Neuronal stem cell (in vitro differentiated cells): Measurements from ENCODE around the gene ISL2.

Experiments used
- DNase-seq: peaks from one replicate; pipeline ENCODE4 v3.0.0-alpha.2; 2013; ENCODE audit warnings: low spot score
- H2AFZ ChIP-seq: one replicate; pipeline ENCODE4 v1.6.1; 2013; ENCODE audit warnings: mild to moderate bottlenecking, low read length, inconsistent platforms
- H2AK5ac ChIP-seq: 2 replicates; pipeline ENCODE4 v1.6.1; 2013; ENCODE audit warnings: low read depth, mild to moderate bottlenecking, inconsistent platforms, low read length, moderate library complexity, mixed read lengths
- H2BK120ac ChIP-seq: 2 replicates; pipeline ENCODE4 v1.6.1; 2013; ENCODE audit warnings: low read depth, mild to moderate bottlenecking, inconsistent platforms, low read length, moderate library complexity, mixed read lengths
- H2BK12ac ChIP-seq: one replicate; pipeline ENCODE4 v1.6.1; 2013; ENCODE audit warnings: low read length, inconsistent platforms
- H2BK15ac ChIP-seq: 2 replicates; pipeline ENCODE4 v1.6.1; 2013; ENCODE audit warnings: mild to moderate bottlenecking, low read length, inconsistent platforms, mixed read lengths
- H2BK5ac ChIP-seq: one replicate; pipeline ENCODE4 v1.6.1; 2013; ENCODE audit warnings: inconsistent platforms, mild to moderate bottlenecking, low read length, moderate library complexity
- H3K14ac ChIP-seq: one replicate; pipeline ENCODE4 v1.6.1; 2013; ENCODE audit warnings: low read length, inconsistent platforms
- H3K18ac ChIP-seq: 2 replicates; pipeline ENCODE4 v1.6.1; 2013; ENCODE audit warnings: low read length, inconsistent platforms
- H3K23ac ChIP-seq: 2 replicates; pipeline ENCODE4 v1.6.1; 2013; ENCODE audit warnings: low read depth, mild to moderate bottlenecking, mixed read lengths, low read length, inconsistent platforms; ENCODE audit not compliant: poor library complexity
- H3K27ac ChIP-seq: replicated peaks from 3 replicates; pipeline ENCODE4 v1.5.1; 2013; ENCODE audit warnings: low read length, inconsistent platforms
- H3K27me3 ChIP-seq, 3 experiments: 2 replicates each; pipeline ENCODE4 v1.6.1; 2013; ENCODE audit warnings: low read length in 3 of 3, mild to moderate bottlenecking in 2 of 3, inconsistent platforms in 1 of 3, low read depth in 1 of 3, mixed read lengths in 1 of 3, moderate library complexity in 1 of 3; ENCODE audit not compliant: control insufficient read depth in 3 of 3, insufficient read depth in 3 of 3
- H3K36me3 ChIP-seq, 2 donors: replicated peaks in 1 of 2; 2 replicates each; pipeline ENCODE4 v1.6.1; 2013; ENCODE audit warnings: low read length in 2 of 2; ENCODE audit not compliant: control insufficient read depth in 2 of 2, insufficient read depth in 2 of 2
- H3K4ac ChIP-seq: 2 replicates; pipeline ENCODE4 v1.6.1; 2013; ENCODE audit warnings: inconsistent platforms, mild to moderate bottlenecking, low read length, moderate library complexity
- H3K4me1 ChIP-seq, 2 donors: 1 replicate in 1 of 2; 2 replicates in 1 of 2; pipeline ENCODE4 v1.6.1; 2013; ENCODE audit warnings: low read length in 2 of 2, low read depth in 1 of 2; ENCODE audit not compliant: control insufficient read depth in 2 of 2, insufficient read depth in 1 of 2
- H3K4me2 ChIP-seq: one replicate; pipeline ENCODE4 v1.6.1; 2013; ENCODE audit warnings: mild to moderate bottlenecking, low read length, inconsistent platforms; ENCODE audit not compliant: insufficient read depth, poor library complexity, severe bottlenecking
- H3K4me3 ChIP-seq, 2 donors: 2 replicates each; pipeline ENCODE4 v1.5.1; 2013; ENCODE audit warnings: low read length in 2 of 2, mild to moderate bottlenecking in 2 of 2, inconsistent platforms in 1 of 2, moderate library complexity in 1 of 2
- H3K79me1 ChIP-seq: one replicate; pipeline ENCODE4 v1.6.1; 2013; ENCODE audit warnings: low read depth, mild to moderate bottlenecking, inconsistent platforms, low read length, moderate library complexity
- H3K9ac ChIP-seq: one replicate; pipeline ENCODE4 v1.6.1; 2013; ENCODE audit warnings: mild to moderate bottlenecking, low read depth, low read length, inconsistent platforms; ENCODE audit not compliant: poor library complexity
- H3K9me3 ChIP-seq, 2 donors: replicated peaks in 1 of 2; 2 replicates each; pipeline versions ENCODE3 to v1.6.1; 2013; ENCODE audit warnings: low read length in 2 of 2, mild to moderate bottlenecking in 2 of 2, inconsistent platforms in 1 of 2, low read depth in 1 of 2, mixed read lengths in 1 of 2, moderate library complexity in 1 of 2; ENCODE audit not compliant: control insufficient read depth in 2 of 2, insufficient read depth in 1 of 2
- H4K8ac ChIP-seq: one replicate; pipeline ENCODE4 v1.6.1; 2013; ENCODE audit warnings: low read depth, mild to moderate bottlenecking, inconsistent platforms, low read length, moderate library complexity
- H4K91ac ChIP-seq: one replicate; pipeline ENCODE4 v1.6.1; 2013; ENCODE audit warnings: low read length, low read depth, mild to moderate bottlenecking, inconsistent platforms; ENCODE audit not compliant: poor library complexity
- WGBS, 2 donors: extraction: QIAGEN DNeasy Blood & Tissue Kit; methylation state at CpG; one replicate each; pipeline ENCODE4 v1.1.7; 2013; ENCODE audit warnings: missing lambda C conversion rate in 2 of 2, mixed read lengths in 1 of 2; ENCODE audit not compliant: insufficient read length in 2 of 2, insufficient replicate concordance in 1 of 2; ENCODE audit errors: extremely low coverage in 2 of 2; 5-methylcytosine and 5-hydroxymethylcytosine counted together

ISL2 gene

GRCh38 chr15:76334438-76335306, 1.9 kb upstream of the ISL2 start:
- Histone ChIP-seq H4K91ac (no peak overlapping the region), H3K23ac (peak overlapping the region; percentile 49), H3K79me1 (peaks cover 1% of the 10 kb centered on the region), H3K9ac (no peak overlapping the region), H3K4me2 (peak overlapping the region; percentile 41), H2BK120ac (no peak overlapping the region), H3K27ac (no peak overlapping the region), H2BK12ac (peak overlapping the region; percentile 89), H3K9me3 (peaks cover 0 to 7% of the 10 kb centered on the region in 2 donors), H2BK15ac (peak overlapping the region; percentile 30), H3K4ac (no peak overlapping the region), H3K36me3 (no peaks in the 10 kb centered on the region), H3K14ac (no peak overlapping the region), H2AFZ (peak overlapping the region; percentile 88), H4K8ac (no peak overlapping the region), H3K18ac (peak overlapping the region; percentile 85), H2AK5ac (no peak overlapping the region), H2BK5ac (no peak overlapping the region), H3K4me1 (peaks cover 13 to 19% of the 10 kb centered on the region in 2 donors), H3K4me3 (peak overlapping the region; percentile 33 to 48), H3K27me3 (peaks cover 30 to 73% (median 60%) of the 10 kb centered on the region in 3 experiments)
- WGBS, 2 donors, result no CpG with 5 or more reads among the region's 44 CpGs
- DNase-seq, result no peak

- DNase-seq, result no peak
- Histone ChIP-seq H2AK5ac (no peak overlapping the region), H3K18ac (peak overlapping the region; percentile 85), H3K4me2 (peak overlapping the region; percentile 83), H3K4me1 (peaks cover 11 to 28% of the 10 kb centered on the region in 2 donors), H3K14ac (no peak overlapping the region), H2BK12ac (peak overlapping the region; percentile 89), H2BK120ac (no peak overlapping the region), H3K9me3 (peaks cover 0 to 7% of the 10 kb centered on the region in 2 donors), H3K27me3 (peaks cover 39 to 79% (median 69%) of the 10 kb centered on the region in 3 experiments), H3K23ac (peak overlapping the region; percentile 49), H2AFZ (peak overlapping the region; percentile 88), H3K36me3 (no peaks in the 10 kb centered on the region), H4K91ac (no peak overlapping the region), H2BK5ac (no peak overlapping the region), H3K4ac (no peak overlapping the region), H3K4me3 (peak overlapping the region; percentile 48 to 78), H2BK15ac (peak overlapping the region; percentile 30), H3K79me1 (peaks cover 1% of the 10 kb centered on the region), H3K27ac (no peak overlapping the region), H4K8ac (no peak overlapping the region), H3K9ac (no peak overlapping the region)
- no CpG with 5 or more reads among the region's 39 CpGs for WGBS, 2 donors
These were observed 993 bp upstream of the ISL2 start for GRCh38 chr15:76335307-76336253.

- Histone ChIP-seq H2BK120ac (no peak overlapping the region), H3K9ac (no peak overlapping the region), H3K27me3 (peaks cover 54 to 95% (median 85%) of the 10 kb centered on the region in 3 experiments), H3K27ac (no peak overlapping the region), H3K4ac (no peak overlapping the region), H2BK5ac (no peak overlapping the region), H2BK15ac (peak overlapping the region; percentile 96), H4K91ac (no peak overlapping the region), H3K9me3 (peaks cover 0 to 9% of the 10 kb centered on the region in 2 donors), H4K8ac (no peak overlapping the region), H3K4me1 (peaks cover 20 to 33% of the 10 kb centered on the region in 2 donors), H3K36me3 (no peaks in the 10 kb centered on the region), H3K4me2 (peak overlapping the region; percentile 64), H2AK5ac (peak overlapping the region; percentile 86), H2AFZ (peak overlapping the region; percentile 88), H2BK12ac (no peak overlapping the region), H3K18ac (no peak overlapping the region), H3K4me3 (peak overlapping the region in 1 of 2 donors; percentile 48), H3K14ac (no peak overlapping the region), H3K79me1 (peaks cover 1% of the 10 kb centered on the region), H3K23ac (peak overlapping the region; percentile 98)
- no peak for DNase-seq
- no CpG with 5 or more reads among the region's 25 CpGs for WGBS, 2 donors
These were observed 604 bp downstream of the ISL2 start for GRCh38 chr15:76337059-76337695.
